ENCODE data around the gene RET. TPM values are rescaled to one million over a fixed set of nuclear protein-coding genes. Genes with fewer than 3 reads are reported as not detected.

RET gene
- total and polyA plus RNA-seq, 5 donors, result 0.23 to 0.59 (median 0.40) TPM

GRCh38 chr10:43131256-43131655 is 54.4 kb downstream of the RET start:
- intact Hi-C loops (cut with DNase I), result loop anchor here in 1 of 4 donors (10.0 kb wide), 1 partner anchor 54 kb away; no protein-coding TSS in a partner anchor
- WGBS, result 91% methylated on average over 11 of the region's 11 CpGs
- Histone ChIP-seq H3K4me3 (ENCODE audit: low read length) (no peak overlapping the region), H3K27me3 (ENCODE audit: control insufficient read depth, insufficient read depth) (no peaks in the 10 kb centered on the region), H3K4me1 (ENCODE audit: control insufficient read depth, insufficient read depth, low read length) (no peaks in the 10 kb centered on the region), H3K27ac (ENCODE audit: low read length) (no peak overlapping the region), H3K9me3 (ENCODE audit: control insufficient read depth, low read length) (no peaks in the 10 kb centered on the region)
- DNase-seq (no peak), ATAC-seq (no peak)

- 91% methylated on average over 6 of the region's 6 CpGs for whole genome bisulfite sequencing
- H3K27me3 ChIP-seq (ENCODE audit: control insufficient read depth, insufficient read depth), result no peaks in the 10 kb centered on the region
- no peak overlapping the region for H3K27ac ChIP-seq (ENCODE audit: low read length)
- H3K4me3 ChIP-seq (ENCODE audit: low read length), result no peak overlapping the region
- no peak for DNase-seq
- H3K9me3 ChIP-seq (ENCODE audit: control insufficient read depth, low read length), result no peaks in the 10 kb centered on the region
- intact Hi-C loops (cut with DNase I), result loop anchor here in 1 of 4 donors (10.0 kb wide), 1 partner anchor 53 kb away; no protein-coding TSS in a partner anchor
- H3K4me1 ChIP-seq (ENCODE audit: control insufficient read depth, insufficient read depth, low read length), result no peaks in the 10 kb centered on the region
- no peak for ATAC-seq
Measured at GRCh38 chr10:43131906-43132305, 55.0 kb downstream of the RET start.

GRCh38 chr10:43132867-43133787 is 56.3 kb downstream of the RET start:
- Histone ChIP-seq H3K4me1 (ENCODE audit: control insufficient read depth, insufficient read depth, low read length) (no peaks in the 10 kb centered on the region), H3K9me3 (ENCODE audit: control insufficient read depth, low read length) (no peaks in the 10 kb centered on the region), H3K27ac (ENCODE audit: low read length) (no peak overlapping the region), H3K4me3 (ENCODE audit: low read length) (no peak overlapping the region), H3K27me3 (ENCODE audit: control insufficient read depth, insufficient read depth) (no peaks in the 10 kb centered on the region)
- DNase-seq (no peak), ATAC-seq (no peak)
- intact Hi-C loops (cut with DNase I), result loop anchor here in 1 of 4 donors (10.0 kb wide), 1 partner anchor 52 kb away; no protein-coding TSS in a partner anchor
- 79% methylated on average over 3 of the region's 3 CpGs for WGBS

- Histone ChIP-seq H3K9me3 (ENCODE audit: control insufficient read depth, low read length) (no peaks in the 10 kb centered on the region), H3K4me1 (ENCODE audit: control insufficient read depth, insufficient read depth, low read length) (no peaks in the 10 kb centered on the region), H3K4me3 (ENCODE audit: low read length) (no peak overlapping the region), H3K27ac (ENCODE audit: low read length) (no peak overlapping the region), H3K27me3 (ENCODE audit: control insufficient read depth, insufficient read depth) (no peaks in the 10 kb centered on the region)
- no peak for ATAC-seq
- intact Hi-C loops (cut with DNase I), result loop anchor here in 1 of 4 donors (10.0 kb wide), 1 partner anchor 50 kb away; no protein-coding TSS in a partner anchor
- WGBS, result 93% methylated on average over 5 of the region's 5 CpGs
- no peak for DNase-seq
Measured at GRCh38 chr10:43134126-43134905, 57.4 kb downstream of the RET start.

- H3K27ac ChIP-seq (ENCODE audit: low read length), result no peak overlapping the region
- no peaks in the 10 kb centered on the region for H3K4me1 ChIP-seq (ENCODE audit: control insufficient read depth, insufficient read depth, low read length)
- ATAC-seq (no peak), DNase-seq (no peak)
- 85% methylated on average over 5 of the region's 5 CpGs for WGBS
- H3K27me3 ChIP-seq (ENCODE audit: control insufficient read depth, insufficient read depth), result no peaks in the 10 kb centered on the region
- H3K9me3 ChIP-seq (ENCODE audit: control insufficient read depth, low read length), result no peaks in the 10 kb centered on the region
- H3K4me3 ChIP-seq (ENCODE audit: low read length), result no peak overlapping the region
- intact Hi-C loops (cut with DNase I), result loop anchor here in 1 of 4 donors (10.0 kb wide), 1 partner anchor 50 kb away; no protein-coding TSS in a partner anchor
Measured at GRCh38 chr10:43135064-43135463, 58.2 kb downstream of the RET start.

- no peak overlapping the region for H3K4me3 ChIP-seq (ENCODE audit: low read length)
- no peak for ATAC-seq
- WGBS, result 92% methylated on average over 2 of the region's 2 CpGs
Measured at GRCh38 chr10:43135656-43136055, 58.8 kb downstream of the RET start.

GRCh38 chr10:43136432-43136831 is 59.6 kb downstream of the RET start:
- H3K4me1 ChIP-seq (ENCODE audit: control insufficient read depth, insufficient read depth, low read length), result no peaks in the 10 kb centered on the region
- DNase-seq, result no peak
- no peak overlapping the region for H3K27ac ChIP-seq (ENCODE audit: low read length)
- H3K9me3 ChIP-seq (ENCODE audit: control insufficient read depth, low read length), result no peaks in the 10 kb centered on the region
- intact Hi-C loops (cut with DNase I), result loop anchor here in 1 of 4 donors (10.0 kb wide), 1 partner anchor 48 kb away; no protein-coding TSS in a partner anchor
- no peak for ATAC-seq
- WGBS, result 95% methylated on average over 5 of the region's 5 CpGs
- H3K27me3 ChIP-seq (ENCODE audit: control insufficient read depth, insufficient read depth), result no peaks in the 10 kb centered on the region
- no peak overlapping the region for H3K4me3 ChIP-seq (ENCODE audit: low read length)

More at GRCh38 chr10:43135656-43136055, 58.8 kb downstream of the RET start:
- intact Hi-C loops (cut with DNase I), result loop anchor here in 1 of 4 donors (10.0 kb wide), 1 partner anchor 49 kb away; no protein-coding TSS in a partner anchor
- Histone ChIP-seq H3K27me3 (ENCODE audit: control insufficient read depth, insufficient read depth) (no peaks in the 10 kb centered on the region), H3K4me1 (ENCODE audit: control insufficient read depth, insufficient read depth, low read length) (no peaks in the 10 kb centered on the region), H3K9me3 (ENCODE audit: control insufficient read depth, low read length) (no peaks in the 10 kb centered on the region), H3K27ac (ENCODE audit: low read length) (no peak overlapping the region)
- no peak for DNase-seq

GRCh38 chr10:43136995-43137716 is 60.3 kb downstream of the RET start:
- Histone ChIP-seq H3K9me3 (ENCODE audit: control insufficient read depth, low read length) (no peaks in the 10 kb centered on the region), H3K4me1 (ENCODE audit: control insufficient read depth, insufficient read depth, low read length) (no peaks in the 10 kb centered on the region), H3K4me3 (ENCODE audit: low read length) (peak overlapping the region; percentile 98), H3K27me3 (ENCODE audit: control insufficient read depth, insufficient read depth) (no peaks in the 10 kb centered on the region), H3K27ac (ENCODE audit: low read length) (peak overlapping the region; percentile 71)
- ATAC-seq (peak in 1 of 2 donors; percentile 9), DNase-seq (no peak)
- WGBS, result 47% methylated on average over 27 of the region's 27 CpGs
- intact Hi-C loops (cut with DNase I), result loop anchor here in 1 of 4 donors (10.0 kb wide), 1 partner anchor 48 kb away; no protein-coding TSS in a partner anchor

GRCh38 chr10:43137717-43138020 is 60.8 kb downstream of the RET start:
- ATAC-seq (peak; percentile 73 to 88), DNase-seq (peak; percentile 67 to 82 (median 81))
- H3K4me3 ChIP-seq (ENCODE audit: low read length), result peak overlapping the region; percentile 98
- no peaks in the 10 kb centered on the region for H3K27me3 ChIP-seq (ENCODE audit: control insufficient read depth, insufficient read depth)
- intact Hi-C loops (cut with DNase I), result loop anchor here in 1 of 4 donors (10.0 kb wide), 1 partner anchor 47 kb away; no protein-coding TSS in a partner anchor
- WGBS, result under 1% methylated on average over 30 of the region's 30 CpGs
- H3K4me1 ChIP-seq (ENCODE audit: control insufficient read depth, insufficient read depth, low read length), result no peaks in the 10 kb centered on the region
- peak overlapping the region; percentile 71 for H3K27ac ChIP-seq (ENCODE audit: low read length)
- no peaks in the 10 kb centered on the region for H3K9me3 ChIP-seq (ENCODE audit: control insufficient read depth, low read length)

- intact Hi-C loops (cut with DNase I), result loop anchor here in 1 of 4 donors (10.0 kb wide), 1 partner anchor 47 kb away; no protein-coding TSS in a partner anchor
- under 1% methylated on average over 93 of the region's 93 CpGs for WGBS
Measured at GRCh38 chr10:43138021-43138756, 61.3 kb downstream of the RET start, which contains the start of gene CSGALNACT2. Gene CSGALNACT2 (plus strand): TSS chr10:43138445. CDS start chr10:43155150, 16,705 bp downstream.

More at GRCh38 chr10:43138021-43138756, 61.3 kb downstream of the RET start, which contains the start of gene CSGALNACT2:
- no peaks in the 10 kb centered on the region for H3K4me1 ChIP-seq (ENCODE audit: control insufficient read depth, insufficient read depth, low read length)
- H3K4me3 ChIP-seq (ENCODE audit: low read length), result peak within 1 kb of the TSS; percentile 98
- no peaks in the 10 kb centered on the region for H3K27me3 ChIP-seq (ENCODE audit: control insufficient read depth, insufficient read depth)
- H3K9me3 ChIP-seq (ENCODE audit: control insufficient read depth, low read length), result no peaks in the 10 kb centered on the region
- peak; percentile 95 to 97 for ATAC-seq
- DNase-seq, result peak; percentile 87 to 95 (median 94)
- H3K27ac ChIP-seq (ENCODE audit: low read length), result peak within 1 kb of the TSS; percentile 80
